NCI-H1048 (cell line): ENCODE measurements around the gene PARD6G.
A peak's percentile ranks its signal among the peaks of the same experiment; 100 is the strongest.
"Not testable (repeated sequence)": the region's sequence is repeated elsewhere in the genome, so short reads cannot be mapped to it uniquely, and the experiment has no call there.

Experiments used
- DNase-seq: peaks from one replicate; lab custom pipeline; 2025; lab: John Stamatoyannopoulos, UW

The PARD6G gene

DNA sequence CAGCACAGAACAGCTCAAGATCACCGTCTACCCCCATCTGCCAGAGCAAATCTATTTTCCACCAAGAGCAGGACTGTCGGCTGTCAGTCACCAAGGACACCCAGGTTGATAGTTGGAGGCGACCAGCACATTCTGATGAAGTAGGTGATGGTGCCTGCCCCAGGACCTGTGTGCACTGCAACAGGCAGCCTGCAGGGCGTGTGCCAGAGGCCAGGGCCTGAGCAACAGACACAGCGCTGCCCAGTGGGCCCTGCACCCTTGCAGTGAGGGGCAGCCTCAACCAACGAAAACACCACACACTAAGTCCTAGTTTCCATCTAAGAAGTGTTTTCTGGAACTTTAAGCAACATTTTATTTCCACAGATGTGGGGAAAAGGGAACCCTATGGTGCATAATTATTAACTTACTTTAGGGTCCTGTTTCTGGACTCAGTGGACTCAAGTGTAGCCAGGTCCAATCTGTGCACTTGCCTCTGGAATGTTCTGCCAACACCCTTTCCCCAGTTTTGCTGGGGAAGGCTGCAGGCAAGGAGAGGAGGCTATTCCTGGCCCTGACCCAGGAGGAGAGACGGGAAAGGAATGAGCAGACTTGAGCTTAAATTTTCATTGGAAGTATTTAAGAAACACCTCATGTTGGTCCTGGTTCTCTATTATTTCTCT lies 76.8 kb downstream of the PARD6G start:
- DNase-seq = no peak

DNA sequence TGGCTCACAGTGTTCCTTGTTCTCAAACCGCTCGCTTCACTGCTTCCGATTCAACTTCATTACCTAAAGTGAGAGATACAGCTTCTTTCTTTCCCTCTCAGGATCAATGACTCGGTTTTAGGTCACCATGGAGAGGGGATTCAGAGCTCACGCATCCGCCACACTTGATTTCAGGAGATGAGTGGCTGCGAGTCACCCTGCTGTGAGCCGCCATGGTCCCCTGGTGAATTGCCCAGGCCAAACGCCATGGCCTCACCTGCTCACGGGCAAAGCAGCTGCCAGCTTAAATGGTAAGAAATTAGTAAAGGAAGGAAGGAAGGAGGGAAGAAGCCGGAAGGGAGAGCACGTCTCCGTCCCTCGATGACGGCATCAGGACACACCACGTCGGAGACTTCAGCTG lies 77.7 kb downstream of the PARD6G start:
- no peak for DNase-seq

- no peak for DNase-seq
These were observed 78.3 kb downstream of the PARD6G start for GRCh38 chr18:80168982-80169381.

DNA sequence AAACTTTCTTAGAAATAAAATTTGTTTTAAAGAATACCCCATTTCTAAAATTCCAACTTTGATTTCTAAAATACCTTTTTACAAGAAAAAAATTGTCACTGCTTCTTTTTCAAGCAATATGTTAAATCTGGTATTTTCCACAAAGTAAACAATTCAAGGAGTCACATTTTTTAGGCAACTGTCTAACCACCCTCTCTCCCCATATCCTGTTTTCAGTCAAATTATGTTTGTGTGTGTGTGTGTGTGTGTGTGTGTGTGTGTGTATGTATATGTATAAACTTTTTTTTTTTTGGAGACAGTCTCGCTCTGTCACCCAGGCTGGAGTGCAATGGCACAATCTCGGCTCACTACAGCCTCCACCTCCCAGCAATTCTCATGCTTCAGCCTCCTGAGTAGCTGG lies 79.0 kb downstream of the PARD6G start:
- no peak for DNase-seq

DNA sequence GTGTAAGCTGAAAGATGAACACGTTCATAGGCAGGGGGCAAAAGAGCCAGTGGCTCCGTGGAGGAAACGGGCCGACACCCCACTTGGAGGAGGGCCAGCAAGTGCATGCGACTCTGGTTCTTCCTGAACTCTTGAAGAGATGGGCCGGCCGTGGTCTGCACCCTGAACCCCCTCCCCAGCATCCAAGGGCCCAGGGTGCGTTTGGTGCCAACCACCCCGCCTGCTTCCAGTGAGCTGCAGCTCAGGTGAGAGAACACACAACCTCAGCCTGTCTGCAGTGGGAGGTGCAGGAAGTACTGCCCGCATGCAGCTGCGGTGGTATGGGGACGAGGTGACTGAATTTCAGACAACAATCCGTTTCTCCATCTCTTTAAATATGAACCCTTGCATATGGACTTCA lies 79.4 kb downstream of the PARD6G start:
- no peak for DNase-seq

- DNase-seq = no peak
These were observed 80.0 kb downstream of the PARD6G start for GRCh38 chr18:80167331-80167730.

- no peak for DNase-seq
These were observed 80.6 kb downstream of the PARD6G start for GRCh38 chr18:80166725-80167124.

DNA sequence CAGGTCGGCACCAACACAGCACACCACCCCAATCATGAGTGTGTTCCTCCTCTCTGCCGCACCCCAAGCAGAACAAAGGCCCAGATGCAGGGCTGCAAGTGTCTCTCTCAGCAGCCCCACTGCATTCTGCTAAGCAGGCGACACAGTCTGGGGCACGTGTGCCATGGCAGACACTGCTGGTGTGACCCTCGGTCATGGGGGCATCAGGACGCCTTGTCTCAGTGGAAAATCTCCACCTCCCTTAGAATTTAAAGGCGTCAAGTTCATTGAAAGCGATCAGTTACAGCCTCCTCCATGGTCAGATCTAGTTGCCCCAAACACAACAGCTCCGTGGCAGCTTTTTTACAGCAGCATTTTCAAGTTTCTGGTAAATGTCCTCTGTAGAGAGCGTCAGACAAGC lies 81.1 kb downstream of the PARD6G start:
- DNase-seq = no peak

DNA sequence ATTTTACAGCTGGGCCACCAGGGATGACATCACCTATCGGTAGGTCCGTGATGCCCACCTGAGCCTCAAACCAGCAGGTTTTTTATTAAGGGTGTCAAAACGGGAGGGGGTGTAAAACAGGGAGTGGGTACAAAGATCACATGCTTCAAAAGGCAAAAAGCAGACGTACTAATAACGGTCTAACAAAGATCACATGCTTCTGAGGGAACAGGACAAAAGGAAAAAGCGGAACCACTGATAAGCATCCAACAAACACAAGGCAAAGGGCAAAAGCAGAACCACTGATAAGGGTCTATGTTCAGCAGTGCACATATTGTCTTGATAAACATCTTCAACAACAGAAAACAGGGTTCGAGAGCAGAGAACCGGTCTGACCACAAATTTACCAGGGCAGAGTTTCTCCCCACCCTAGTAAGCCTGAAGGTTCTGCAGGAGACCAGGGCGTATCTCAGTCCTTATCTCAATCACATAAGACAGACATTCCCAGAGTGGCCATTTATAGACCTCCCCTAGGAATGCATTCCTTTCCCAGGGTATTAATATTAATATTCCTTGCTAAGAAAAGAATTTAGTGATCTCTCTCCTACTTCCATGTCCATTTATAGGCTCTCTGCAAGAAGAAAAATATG lies 82.5 kb downstream of the PARD6G start:
- DNase-seq = not testable (repeated sequence)

GRCh38 chr18:80163183-80163582 lies 84.1 kb downstream of the PARD6G start:
- no peak for DNase-seq

- DNase-seq = no peak
These were observed 85.4 kb downstream of the PARD6G start for GRCh38 chr18:80161781-80162417.

DNA sequence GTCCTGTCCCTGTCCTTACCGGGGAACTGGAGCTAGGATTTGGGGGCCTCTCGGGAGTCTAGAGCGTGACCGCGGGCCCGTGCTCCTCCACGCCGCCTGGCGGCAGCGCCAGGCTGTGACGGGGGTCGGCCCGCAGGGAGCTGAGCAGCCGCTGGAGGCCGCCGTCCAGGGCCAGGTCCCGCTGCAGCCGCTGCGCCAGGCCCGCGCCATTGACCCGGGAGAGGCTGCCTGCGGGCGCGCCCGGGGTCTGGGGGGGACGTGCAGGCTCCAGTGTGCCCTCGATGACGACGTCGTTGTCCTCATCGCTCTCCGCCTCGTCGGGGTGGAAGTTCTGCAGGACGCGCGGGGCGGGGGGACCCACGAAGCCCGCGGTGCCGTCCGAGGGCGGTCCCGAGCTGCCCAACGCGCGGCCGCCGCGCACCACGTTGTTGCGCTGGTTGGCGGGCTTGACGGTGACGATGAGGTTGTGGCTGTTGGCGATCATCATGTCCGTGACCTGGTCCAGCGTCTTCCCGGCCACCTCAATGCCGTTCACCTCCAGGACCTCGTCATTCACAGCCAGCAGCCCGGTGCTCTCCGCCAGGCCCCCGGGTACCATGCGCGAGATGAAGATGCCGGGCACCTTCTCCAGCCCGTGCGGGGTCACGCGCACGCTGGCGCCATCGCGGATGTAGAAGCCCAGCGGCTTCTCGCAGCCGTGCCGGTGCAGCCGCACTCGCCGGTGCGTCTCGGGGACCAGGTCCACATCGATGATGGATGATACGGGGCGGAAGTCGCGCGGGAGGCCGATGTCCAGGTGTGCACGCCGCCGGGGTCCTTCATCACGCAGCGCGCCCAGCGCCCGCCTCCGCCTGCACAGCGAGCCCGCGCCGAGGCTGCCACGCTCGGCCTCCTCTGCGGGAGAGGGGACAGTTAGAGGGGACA lies 87.3 kb downstream of the PARD6G start:
- DNase-seq = no peak

DNA sequence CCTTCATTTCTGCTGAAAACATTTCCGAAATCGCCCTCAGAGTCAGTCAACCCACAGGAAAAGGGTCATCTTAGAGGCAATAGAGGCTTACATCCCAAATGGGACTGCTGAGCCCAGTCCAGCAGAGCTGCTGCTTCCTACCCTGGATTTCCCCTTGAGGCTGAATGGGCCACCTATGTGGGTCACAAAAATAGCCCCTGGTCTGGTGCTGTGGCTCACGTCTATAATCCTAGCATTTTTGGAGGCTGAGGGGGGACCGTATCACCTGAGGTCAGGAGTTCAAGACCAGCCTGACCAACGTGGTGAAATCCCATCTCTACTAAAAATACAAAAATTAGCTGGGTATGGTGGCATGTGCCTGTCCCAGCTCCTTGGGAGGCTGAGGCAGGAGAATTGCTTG lies 88.9 kb downstream of the PARD6G start:
- no peak for DNase-seq

DNA sequence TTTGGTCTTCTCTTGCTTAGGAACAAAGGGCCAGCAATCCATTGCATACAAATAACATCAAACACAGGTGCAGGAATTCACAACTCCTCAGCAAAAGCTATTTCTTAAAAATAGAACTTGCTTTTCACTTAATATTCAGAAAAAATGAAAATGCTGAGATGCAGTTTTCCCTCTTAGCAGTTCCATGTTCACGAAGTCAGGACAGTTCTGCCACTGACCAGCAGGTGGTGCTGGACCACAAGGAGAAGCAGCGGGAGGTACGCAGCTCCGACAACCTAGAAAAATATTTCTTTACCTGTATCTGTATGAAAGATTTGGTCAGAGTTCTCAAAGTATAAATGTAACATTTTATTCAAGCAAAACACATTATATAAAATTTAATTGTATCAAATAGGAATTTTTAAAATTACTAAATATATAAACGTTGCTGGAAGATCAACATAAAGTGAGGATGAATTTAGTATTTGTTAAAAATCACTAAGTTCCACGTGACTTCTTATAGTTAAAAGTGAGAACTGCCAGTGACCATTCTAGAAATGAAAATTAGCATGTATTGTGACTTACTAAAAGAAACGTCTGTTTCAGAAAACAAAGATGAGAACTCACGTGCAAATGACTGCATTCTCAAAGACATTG lies 89.5 kb downstream of the PARD6G start:
- peak; percentile 60 for DNase-seq

GRCh38 chr18:80154293-80154692 lies 93.0 kb downstream of the PARD6G start:
- DNase-seq = no peak

DNA sequence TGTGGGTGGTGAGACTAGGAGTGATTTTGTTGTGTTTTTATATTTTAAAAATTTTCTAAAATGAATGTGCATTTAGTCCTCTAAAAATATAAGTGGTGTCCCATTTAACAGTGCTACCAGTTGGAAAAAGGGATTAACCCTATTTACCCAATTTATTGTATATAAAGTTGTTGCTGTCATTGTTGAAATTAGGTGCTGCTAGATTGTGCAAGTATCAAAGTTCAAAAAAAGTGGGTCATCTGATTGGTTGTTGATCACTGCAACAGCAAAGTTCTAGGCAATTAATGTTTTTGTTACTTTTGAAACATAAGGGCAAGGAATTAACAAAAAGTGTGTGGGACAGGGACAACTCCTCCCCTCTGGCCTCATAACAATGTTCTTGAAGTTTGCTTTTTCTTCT lies 97.6 kb downstream of the PARD6G start:
- DNase-seq = no peak

- DNase-seq = no peak
These were observed 98.8 kb downstream of the PARD6G start for GRCh38 chr18:80148326-80149199.

- DNase-seq = peak; percentile 35
These were observed 99.6 kb downstream of the PARD6G start for GRCh38 chr18:80147418-80148325.

DNA sequence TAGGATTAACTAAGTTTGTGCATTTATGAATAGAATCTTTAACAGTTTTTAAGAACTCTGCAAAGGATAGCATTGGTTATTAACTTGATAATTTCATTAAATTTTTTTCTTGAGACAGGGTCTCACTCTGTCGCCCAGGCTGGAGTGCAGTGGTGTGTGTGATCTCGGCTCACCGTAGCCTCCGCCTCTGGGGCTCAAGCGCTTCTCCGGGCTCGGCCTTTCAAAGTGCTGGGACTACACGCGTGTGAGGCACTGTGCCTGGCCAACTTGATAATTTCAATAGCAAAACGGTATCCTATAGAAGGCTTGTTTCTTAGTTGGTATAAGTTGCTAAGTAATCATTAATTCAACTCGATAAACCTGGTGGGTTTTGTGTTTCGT lies 100.3 kb downstream of the PARD6G start:
- no peak for DNase-seq
